Caco-2 (cell line): Measurements from ENCODE around the gene METTL16. TPM values are rescaled to one million over a fixed set of nuclear protein-coding genes. Genes with fewer than 3 reads are reported as not detected.

ENCODE experiments used
- BruUV-seq: library from RNA; stranded (reverse); fragments of 400-500 nt; replicated peaks from 2 replicates; lab custom pipeline; 2021; lab: Mats Ljungman, UMichigan
- CTCF ChIA-PET: fragments of 300-600 bp; sonication (Branson Sonifier 250); formaldehyde crosslinking; loops from one replicate; lab custom pipeline; 2022; ENCODE audit warnings: antibody characterized with exemption; lab: Charles Lee
- POLR2A ChIA-PET: fragments of 300-600 bp; sonication (Branson Sonifier 250); formaldehyde crosslinking; loops from one replicate; lab custom pipeline; 2022; ENCODE audit warnings: antibody characterized with exemption; lab: Charles Lee
- DNase-seq, 2 experiments: peaks; one replicate each; pipeline versions ENCODE4 v3.0.0 to v3.0.0-alpha.2; 2020 to 2022
- H3K27me3 ChIP-seq: replicated peaks from 2 replicates; pipeline ENCODE4 v1.6.0; 2011; ENCODE audit warnings: low read length; ENCODE audit not compliant: control insufficient read depth, insufficient read depth
- H3K36me3 ChIP-seq: 2 replicates; pipeline ENCODE4 v1.5.1; 2011; ENCODE audit warnings: low read length; ENCODE audit not compliant: control insufficient read depth, insufficient read depth
- H3K4me1 ChIP-seq: fragments of 250-450 bp; sonication (Bioruptor Pico); 2 replicates; pipeline ENCODE4 v1.5.1; 2020; ENCODE audit warnings: mild to moderate bottlenecking
- H3K4me3 ChIP-seq: 2 replicates; pipeline ENCODE4 v1.5.1; 2011; ENCODE audit warnings: low read depth, mild to moderate bottlenecking, control low read depth, low read length
- H3K9me3 ChIP-seq: fragments of 250-450 bp; sonication (Bioruptor Pico); 2 replicates; pipeline ENCODE4 v1.5.1; 2020; ENCODE audit warnings: mild to moderate bottlenecking, moderate library complexity
- H3K27ac Mint-ChIP-seq: one replicate; pipeline ENCODE4 v1.8.0; 2022; ENCODE audit warnings: mixed read lengths; ENCODE audit not compliant: unreplicated experiment
- H3K27me3 Mint-ChIP-seq: one replicate; pipeline ENCODE4 v1.8.0; 2022; ENCODE audit warnings: mixed read lengths; ENCODE audit not compliant: insufficient read depth, unreplicated experiment
- H3K36me3 Mint-ChIP-seq: one replicate; pipeline ENCODE4 v1.8.0; 2022; ENCODE audit warnings: mild to moderate bottlenecking, mixed read lengths; ENCODE audit not compliant: insufficient read depth, unreplicated experiment
- H3K4me1 Mint-ChIP-seq: one replicate; pipeline ENCODE4 v1.8.0; 2022; ENCODE audit warnings: low read depth, mixed read lengths; ENCODE audit not compliant: unreplicated experiment
- H3K4me3 Mint-ChIP-seq: one replicate; pipeline ENCODE4 v1.8.0; 2022; ENCODE audit warnings: mild to moderate bottlenecking, moderate library complexity, mixed read lengths; ENCODE audit not compliant: unreplicated experiment
- H3K9me3 Mint-ChIP-seq: one replicate; pipeline ENCODE4 v1.8.0; 2022; ENCODE audit warnings: mixed read lengths; ENCODE audit not compliant: unreplicated experiment
- intact Hi-C: fragments of 100-400 bp; cut with micrococcal nuclease; formaldehyde crosslinking; loops from one replicate; pipeline ENCODE4 v1.10.0; 2022; ENCODE audit not compliant: unreplicated experiment
- total RNA-seq: library from RNA; stranded (reverse); gene quantifications from 2 replicates; pipeline ENCODE4 v1.2.3, GENCODE V29; 2022
- TF ChIP-seq, protein P1 (sequence below), 2 experiments: fragments of 200-600 bp in 1 of 2; IDR thresholded peaks; 1 replicate in 1 of 2; 2 replicates in 1 of 2; pipeline versions ENCODE4 v1.5.1 to v1.8.0; 2011 to 2022; ENCODE audit warnings: antibody characterized with exemption in 1 of 2, control low read depth in 1 of 2, inconsistent platforms in 1 of 2, low read depth in 1 of 2, low read length in 1 of 2, mild to moderate bottlenecking in 1 of 2, moderate library complexity in 1 of 2; ENCODE audit not compliant: insufficient read depth in 1 of 2, severe bottlenecking in 1 of 2, unreplicated experiment in 1 of 2

METTL16 gene
- total RNA-seq, 1 experiment from 2014 or later: 50.4 TPM

DNA sequence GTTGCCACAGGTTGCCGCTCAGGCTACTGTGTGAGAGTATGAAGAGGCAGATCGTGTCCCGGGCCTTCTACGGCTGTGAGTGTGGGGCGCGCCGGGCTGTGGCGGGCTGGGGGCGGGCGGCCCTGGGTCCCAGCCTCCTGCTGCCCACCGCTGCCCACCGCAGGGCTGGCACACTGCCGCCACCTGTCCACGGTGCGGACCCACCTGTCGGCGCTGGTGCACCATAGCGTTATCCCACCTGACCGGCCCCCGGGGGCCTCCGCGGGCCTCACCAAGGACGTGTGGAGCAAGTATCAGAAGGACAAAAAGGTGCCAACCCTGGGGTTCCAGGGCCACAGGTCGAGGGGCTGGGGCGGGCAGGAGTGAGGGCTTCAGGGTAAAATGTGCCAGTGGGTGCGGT is 139.5 kb downstream of the METTL16 start:
- Mint-ChIP-seq H3K36me3 (peaks cover 44% of the 10 kb centered on the region), H3K9me3 (no peaks in the 10 kb centered on the region), H3K27ac (no peak overlapping the region), H3K4me1 (no peaks in the 10 kb centered on the region), H3K4me3 (no peak overlapping the region), H3K27me3 (no peaks in the 10 kb centered on the region)
- no peak for DNase-seq
- no peaks in the 10 kb centered on the region for H3K36me3 ChIP-seq
- H3K9me3 ChIP-seq: no peaks in the 10 kb centered on the region
- ChIA-PET CTCF (no interaction called here), POLR2A (no interaction called here)
- intact Hi-C loops: no loop called here
- no peaks in the 10 kb centered on the region for H3K4me1 ChIP-seq
- no TSS peak for BruUV-seq
- no peak overlapping the region for H3K4me3 ChIP-seq
- TF ChIP-seq, protein P1, sequence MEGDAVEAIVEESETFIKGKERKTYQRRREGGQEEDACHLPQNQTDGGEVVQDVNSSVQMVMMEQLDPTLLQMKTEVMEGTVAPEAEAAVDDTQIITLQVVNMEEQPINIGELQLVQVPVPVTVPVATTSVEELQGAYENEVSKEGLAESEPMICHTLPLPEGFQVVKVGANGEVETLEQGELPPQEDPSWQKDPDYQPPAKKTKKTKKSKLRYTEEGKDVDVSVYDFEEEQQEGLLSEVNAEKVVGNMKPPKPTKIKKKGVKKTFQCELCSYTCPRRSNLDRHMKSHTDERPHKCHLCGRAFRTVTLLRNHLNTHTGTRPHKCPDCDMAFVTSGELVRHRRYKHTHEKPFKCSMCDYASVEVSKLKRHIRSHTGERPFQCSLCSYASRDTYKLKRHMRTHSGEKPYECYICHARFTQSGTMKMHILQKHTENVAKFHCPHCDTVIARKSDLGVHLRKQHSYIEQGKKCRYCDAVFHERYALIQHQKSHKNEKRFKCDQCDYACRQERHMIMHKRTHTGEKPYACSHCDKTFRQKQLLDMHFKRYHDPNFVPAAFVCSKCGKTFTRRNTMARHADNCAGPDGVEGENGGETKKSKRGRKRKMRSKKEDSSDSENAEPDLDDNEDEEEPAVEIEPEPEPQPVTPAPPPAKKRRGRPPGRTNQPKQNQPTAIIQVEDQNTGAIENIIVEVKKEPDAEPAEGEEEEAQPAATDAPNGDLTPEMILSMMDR (IDR thresholded peaks at IDR 0.05; ENCODE audit: insufficient read depth in 1 of 2, low read depth in 1 of 2, low read length in 1 of 2, severe bottlenecking in 1 of 2, unreplicated experiment in 1 of 2): no peak
- no peaks in the 10 kb centered on the region for H3K27me3 ChIP-seq

DNA sequence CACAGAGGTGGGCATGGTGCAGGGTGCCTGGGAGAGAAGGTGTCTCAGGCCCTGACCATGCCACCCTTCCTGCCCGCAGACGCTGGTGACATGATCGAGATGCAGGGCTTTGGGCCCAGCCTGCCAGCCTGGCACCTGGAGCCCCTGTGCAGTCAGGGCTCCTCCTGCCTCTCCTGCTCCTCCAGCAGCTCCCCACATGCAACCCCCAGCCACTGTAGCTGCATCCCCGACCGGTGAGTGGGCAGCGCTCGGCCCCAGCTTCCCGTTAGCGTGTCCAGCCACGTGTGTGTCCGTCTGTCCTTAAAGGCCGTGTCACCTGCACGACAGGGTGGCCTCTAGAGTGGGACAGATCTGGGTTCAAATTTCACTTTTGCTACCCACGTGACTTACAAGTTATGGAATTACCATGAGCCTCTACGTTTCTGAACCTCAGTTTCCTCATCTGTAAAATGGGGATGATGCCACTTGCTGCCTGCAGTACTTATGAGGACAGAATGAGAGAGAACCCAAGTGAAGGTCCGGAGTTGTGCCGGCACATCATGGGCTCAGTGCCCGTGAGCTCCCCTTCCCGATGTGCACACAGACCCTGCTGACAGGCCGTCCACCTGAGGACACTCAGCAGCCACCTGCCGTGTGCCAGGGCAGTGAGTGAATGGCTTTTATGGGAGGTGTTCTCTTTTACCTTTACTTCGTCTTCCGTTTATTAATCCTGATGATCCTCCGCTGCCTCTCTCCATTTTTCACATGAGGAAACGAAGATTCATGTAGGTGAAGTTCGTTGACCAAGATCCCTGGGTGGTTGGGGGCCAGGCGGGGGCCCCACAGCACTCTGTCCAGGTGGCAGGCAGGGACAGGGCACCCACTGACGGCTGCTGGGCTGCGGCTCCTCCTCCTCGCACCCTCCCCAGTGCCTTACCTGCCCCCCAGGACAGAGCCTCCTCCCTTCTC is 140.2 kb downstream of the METTL16 start:
- POLR2A ChIA-PET: no interaction called here
- H3K4me1 Mint-ChIP-seq: no peaks in the 10 kb centered on the region
- intact Hi-C loops: no loop called here

DNA sequence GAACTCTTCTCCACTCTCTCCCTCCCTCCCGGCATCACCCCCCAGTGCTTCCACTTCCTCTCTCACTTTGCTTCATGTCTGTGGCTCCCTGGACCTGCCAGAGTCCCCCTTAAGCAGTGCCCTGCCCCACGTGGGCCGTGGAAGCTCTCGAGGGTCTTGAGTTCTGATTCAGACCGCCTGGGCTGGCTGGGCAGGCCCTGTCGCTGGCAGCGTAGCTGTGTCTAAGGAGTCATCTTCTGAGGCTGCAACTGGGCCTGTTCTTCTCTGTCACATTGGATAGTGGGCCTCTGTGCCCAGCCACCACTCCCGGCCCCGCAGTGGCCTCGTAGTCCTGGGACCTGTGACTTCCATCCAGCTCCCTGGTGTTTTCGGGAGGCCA is 141.5 kb downstream of the METTL16 start:
- TF ChIP-seq, protein P1 (IDR thresholded peaks at IDR 0.05; ENCODE audit: insufficient read depth in 1 of 2, low read depth in 1 of 2, low read length in 1 of 2, severe bottlenecking in 1 of 2, unreplicated experiment in 1 of 2): no peak
- Mint-ChIP-seq H3K27ac (no peak overlapping the region), H3K36me3 (peaks cover 29% of the 10 kb centered on the region), H3K4me3 (no peak overlapping the region), H3K9me3 (no peaks in the 10 kb centered on the region), H3K27me3 (no peaks in the 10 kb centered on the region), H3K4me1 (no peaks in the 10 kb centered on the region)
- H3K9me3 ChIP-seq: no peaks in the 10 kb centered on the region
- no TSS peak for BruUV-seq
- POLR2A ChIA-PET: no interaction called here
- H3K36me3 ChIP-seq: no peaks in the 10 kb centered on the region
- CTCF ChIA-PET: interaction anchor here (0.5 to 5.9 kb wide), 5 partner anchors 12 to 79 kb away, joined by 3 to 22 read pairs (median 5); no protein-coding TSS in a partner anchor
- H3K4me3 ChIP-seq: no peak overlapping the region
- intact Hi-C loops: no loop called here
- no peaks in the 10 kb centered on the region for H3K27me3 ChIP-seq
- DNase-seq: no peak
- H3K4me1 ChIP-seq: no peaks in the 10 kb centered on the region

More for the DNA sequence above, 140.2 kb downstream of the METTL16 start:
- no peaks in the 10 kb centered on the region for H3K9me3 Mint-ChIP-seq
- H3K4me1 ChIP-seq: no peaks in the 10 kb centered on the region
- no peak for DNase-seq
- H3K27ac Mint-ChIP-seq: no peak overlapping the region
- H3K4me3 Mint-ChIP-seq: no peak overlapping the region
- no peak overlapping the region for H3K4me3 ChIP-seq
- no peaks in the 10 kb centered on the region for H3K27me3 Mint-ChIP-seq
- no peaks in the 10 kb centered on the region for H3K27me3 ChIP-seq
- TF ChIP-seq, protein P1 (IDR thresholded peaks at IDR 0.05; ENCODE audit: insufficient read depth in 1 of 2, low read depth in 1 of 2, low read length in 1 of 2, severe bottlenecking in 1 of 2, unreplicated experiment in 1 of 2): no peak
- CTCF ChIA-PET: interaction anchor here (0.7 to 5.9 kb wide), 2 partner anchors 11 to 640 kb away, joined by 4 to 22 read pairs; no protein-coding TSS in a partner anchor
- no peaks in the 10 kb centered on the region for H3K9me3 ChIP-seq
- peaks cover 37% of the 10 kb centered on the region for H3K36me3 Mint-ChIP-seq
- no TSS peak for BruUV-seq
- H3K36me3 ChIP-seq: no peaks in the 10 kb centered on the region
